ENCODE measurements around the gene GIT2. TPM values are rescaled to one million over a fixed set of nuclear protein-coding genes. Genes with fewer than 3 reads are reported as not detected.

GIT2 gene
- total and polyA plus RNA-seq, 9 donors: 17.4 to 58.8 (median 43.7) TPM

GRCh38 chr12:110037315-110037714, 41.1 kb upstream of the GIT2 start:
- no peak for DNase-seq
- WGBS, 3 donors: 88 to 90% (median 88%) methylated on average over 4 to 5 of the region's 5 CpGs
- Histone ChIP-seq H3K27ac (no peak overlapping the region), H3K36me3 (no peaks in the 10 kb centered on the region), H3K4me1 (ENCODE audit: insufficient read depth) (peaks cover 6% of the 10 kb centered on the region), H3K27me3 (no peaks in the 10 kb centered on the region), H3K9me3 (no peaks in the 10 kb centered on the region), H3K4me3 (no peak overlapping the region)
- TF ChIP-seq EP300 (IDR thresholded peaks at IDR 0.05): no peak
- no peak for TF ChIP-seq POLR2A (IDR thresholded peaks at IDR 0.05)
- TF ChIP-seq CTCF (IDR thresholded peaks at IDR 0.05): no peak
- intact Hi-C loops (cut with DNase I): no loop called here

GRCh38 chr12:110035534-110036104, 39.5 kb upstream of the GIT2 start:
- no peak for TF ChIP-seq CTCF (IDR thresholded peaks at IDR 0.05)
- TF ChIP-seq POLR2A (IDR thresholded peaks at IDR 0.05): no peak
- TF ChIP-seq EP300 (IDR thresholded peaks at IDR 0.05): no peak
- Histone ChIP-seq H3K36me3 (no peaks in the 10 kb centered on the region), H3K27me3 (no peaks in the 10 kb centered on the region), H3K4me3 (no peak overlapping the region), H3K27ac (no peak overlapping the region), H3K9me3 (no peaks in the 10 kb centered on the region), H3K4me1 (ENCODE audit: insufficient read depth) (peaks cover 6% of the 10 kb centered on the region)
- DNase-seq: no peak
- intact Hi-C loops (cut with DNase I): no loop called here
- 69 to 80% (median 75%) methylated on average over 7 of the region's 7 CpGs for WGBS, 3 donors

GRCh38 chr12:110033888-110034287, 37.7 kb upstream of the GIT2 start:
- 93% methylated on average over 3 of the region's 3 CpGs for WGBS, 3 donors
- no peaks in the 10 kb centered on the region for H3K27me3 ChIP-seq
- no peak for TF ChIP-seq EP300 (IDR thresholded peaks at IDR 0.05)
- TF ChIP-seq POLR2A (IDR thresholded peaks at IDR 0.05): no peak
- no peak for TF ChIP-seq CTCF (IDR thresholded peaks at IDR 0.05)
- DNase-seq: no peak
- H3K4me1 ChIP-seq (ENCODE audit: insufficient read depth): peaks cover 2% of the 10 kb centered on the region
- no peaks in the 10 kb centered on the region for H3K36me3 ChIP-seq
- intact Hi-C loops (cut with DNase I): no loop called here
- no peaks in the 10 kb centered on the region for H3K9me3 ChIP-seq
- no peak overlapping the region for H3K4me3 ChIP-seq
- H3K27ac ChIP-seq: no peak overlapping the region

- intact Hi-C loops (cut with DNase I): no loop called here
- H3K27me3 ChIP-seq: no peaks in the 10 kb centered on the region
- H3K27ac ChIP-seq: no peak overlapping the region
- WGBS, 3 donors: 69 to 92% (median 77%) methylated on average over 2 of the region's 2 CpGs
- TF ChIP-seq CTCF (IDR thresholded peaks at IDR 0.05) (no peak), POLR2A (IDR thresholded peaks at IDR 0.05) (no peak), EP300 (IDR thresholded peaks at IDR 0.05) (no peak)
- H3K4me3 ChIP-seq: no peak overlapping the region
- no peaks in the 10 kb centered on the region for H3K4me1 ChIP-seq (ENCODE audit: insufficient read depth)
- no peak for DNase-seq
- H3K9me3 ChIP-seq: no peaks in the 10 kb centered on the region
- H3K36me3 ChIP-seq: no peaks in the 10 kb centered on the region
Measured at GRCh38 chr12:110029290-110029815, 33.2 kb upstream of the GIT2 start.
